Neuron (in vitro differentiated cells): Measurements from ENCODE around the gene QRFP.

ENCODE experiments used
- H2AFZ ChIP-seq: one replicate; pipeline ENCODE4 v1.6.1; 2013; ENCODE audit warnings: low read depth, mild to moderate bottlenecking, inconsistent platforms, low read length, moderate library complexity
- H3K27me3 ChIP-seq: one replicate; pipeline ENCODE4 v1.6.1; 2013; ENCODE audit warnings: low read length; ENCODE audit not compliant: insufficient read depth
- H3K36me3 ChIP-seq: one replicate; pipeline ENCODE4 v1.6.1; 2013; ENCODE audit warnings: low read length; ENCODE audit not compliant: insufficient read depth
- H3K4me1 ChIP-seq: one replicate; pipeline ENCODE4 v1.6.1; 2013; ENCODE audit warnings: low read length; ENCODE audit not compliant: insufficient read depth
- H3K4me3 ChIP-seq: 2 replicates; pipeline ENCODE4 v1.5.1; 2013; ENCODE audit warnings: mild to moderate bottlenecking, low read length, moderate library complexity
- H3K9me3 ChIP-seq: one replicate; pipeline ENCODE4 v1.6.1; 2013; ENCODE audit warnings: low read length

QRFP gene

DNA sequence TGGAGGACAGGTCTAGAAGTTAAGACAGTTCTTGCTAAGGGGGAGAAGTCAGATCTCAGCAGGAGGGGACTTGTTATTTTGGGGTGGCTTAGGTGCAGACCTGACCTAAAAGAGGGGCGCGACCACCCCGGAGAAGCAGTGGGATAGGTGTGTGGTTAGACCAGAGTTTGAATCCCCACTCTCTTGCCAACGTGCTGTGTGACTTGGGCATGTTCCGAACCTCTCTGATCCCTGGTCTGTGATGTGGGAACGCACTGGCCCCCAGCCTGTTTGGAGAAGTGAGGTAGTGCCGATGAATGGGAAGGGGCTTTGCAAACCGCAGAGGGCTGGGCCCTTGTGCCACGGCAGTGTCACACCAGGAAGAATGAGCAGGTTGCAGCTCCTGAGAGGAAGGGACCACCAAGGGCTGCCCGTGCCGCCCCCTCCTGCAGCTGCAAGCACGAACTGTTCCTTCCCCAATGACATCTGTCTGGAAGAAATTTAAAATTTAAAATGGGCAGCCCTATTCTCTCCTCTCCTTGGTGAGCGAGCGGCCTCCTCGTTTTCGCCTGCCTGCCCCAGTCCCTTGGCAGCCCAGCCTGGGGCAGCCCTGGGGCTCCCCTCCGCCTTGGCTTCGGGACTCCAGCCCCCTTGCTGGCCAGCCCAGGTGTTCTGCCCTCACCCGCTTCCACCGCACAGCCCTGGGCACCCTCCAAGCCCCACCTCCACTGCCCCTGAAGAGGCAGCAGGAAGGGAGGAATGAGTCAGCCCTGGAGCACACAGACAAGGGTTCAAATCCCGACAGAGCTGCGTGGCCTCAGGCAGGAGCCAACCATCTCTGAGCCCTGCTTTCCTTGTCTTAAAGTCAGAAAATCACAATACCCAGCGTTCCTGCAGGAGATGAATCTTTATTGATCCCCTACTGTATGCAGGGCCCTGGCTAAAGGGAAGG, 40.8 kb upstream of the QRFP start:
- H2AFZ ChIP-seq = no peak overlapping the region
- peaks cover 12% of the 10 kb centered on the region for H3K4me1 ChIP-seq
- H3K36me3 ChIP-seq = no peaks in the 10 kb centered on the region
- H3K4me3 ChIP-seq = no peak overlapping the region
- H3K9me3 ChIP-seq = no peaks in the 10 kb centered on the region
- peaks cover 70% of the 10 kb centered on the region for H3K27me3 ChIP-seq

DNA sequence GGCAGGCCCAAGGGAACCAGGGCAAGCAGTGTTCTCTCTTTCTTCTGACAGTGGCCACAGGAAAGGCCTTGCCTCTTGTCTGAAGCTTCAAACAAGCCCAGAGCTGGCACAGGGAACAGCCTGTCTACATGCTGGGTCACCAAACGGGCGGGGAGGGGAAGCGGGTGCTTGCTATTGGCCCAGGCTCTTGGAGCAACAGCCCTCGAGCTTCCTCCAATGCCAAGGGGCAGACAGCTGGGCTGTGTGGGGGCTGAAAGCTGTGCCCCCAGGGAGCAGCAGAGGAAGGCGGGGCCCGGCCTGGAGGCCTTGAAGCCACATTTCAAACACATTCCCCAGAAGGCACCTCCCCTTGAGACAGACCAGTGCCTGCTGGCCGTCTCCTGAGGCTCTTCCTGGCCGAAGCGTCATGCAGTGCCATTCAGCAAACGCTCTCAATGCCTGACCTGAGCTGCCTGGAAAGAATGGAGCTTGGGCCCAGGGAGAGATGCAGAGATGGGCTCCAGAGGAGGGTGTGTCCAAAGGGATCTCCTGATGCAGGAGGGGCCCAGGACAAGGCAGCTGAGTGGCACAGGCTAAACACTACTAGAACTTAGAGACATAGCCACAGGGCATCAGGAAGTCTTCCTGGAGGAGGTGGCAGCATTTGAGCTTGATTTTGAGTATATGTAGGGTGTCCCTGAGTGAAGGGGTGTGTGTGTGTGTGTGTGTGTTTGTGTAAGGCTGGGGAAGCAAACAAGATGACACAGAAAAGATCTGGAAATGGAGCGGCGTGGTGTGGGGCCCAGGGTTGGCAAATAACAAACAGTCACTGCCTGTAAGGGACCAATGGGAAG, 39.9 kb upstream of the QRFP start:
- Histone ChIP-seq H3K4me3 (no peak overlapping the region), H3K4me1 (peaks cover 12% of the 10 kb centered on the region), H3K27me3 (peaks cover 70% of the 10 kb centered on the region), H3K36me3 (no peaks in the 10 kb centered on the region), H2AFZ (no peak overlapping the region), H3K9me3 (no peaks in the 10 kb centered on the region)

DNA sequence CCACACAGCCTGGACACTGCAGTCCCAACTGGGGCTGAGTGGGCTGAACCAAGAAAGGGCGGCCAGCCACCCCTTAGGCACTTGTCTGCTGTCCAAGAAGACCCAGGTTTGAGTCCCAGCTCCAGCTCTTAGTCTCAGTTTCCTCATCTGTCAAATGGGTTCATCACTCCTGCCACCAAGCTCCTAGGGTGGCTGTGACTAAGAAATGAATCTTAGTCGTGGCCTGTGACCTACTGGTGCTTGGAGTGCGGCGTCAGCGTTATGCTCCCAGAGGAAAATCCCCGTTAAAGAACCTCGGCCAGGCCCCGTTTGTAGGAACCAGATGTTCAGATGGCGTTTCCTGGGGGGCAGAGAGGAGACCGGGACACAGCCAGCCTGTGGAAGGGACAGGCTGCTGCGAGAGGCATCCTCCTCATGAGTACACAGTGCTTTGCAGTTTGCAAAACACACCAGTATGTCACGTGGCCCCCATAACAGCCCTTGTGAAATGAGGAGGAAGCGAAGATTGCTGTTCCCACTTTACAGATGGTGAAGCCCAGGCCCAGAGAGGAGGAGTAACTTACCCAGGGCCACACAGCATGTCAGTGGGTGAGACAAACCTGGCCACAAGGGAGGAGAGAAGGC, 39.1 kb upstream of the QRFP start:
- no peak overlapping the region for H3K4me3 ChIP-seq
- no peaks in the 10 kb centered on the region for H3K36me3 ChIP-seq
- H3K9me3 ChIP-seq = no peaks in the 10 kb centered on the region
- peaks cover 68% of the 10 kb centered on the region for H3K27me3 ChIP-seq
- no peak overlapping the region for H2AFZ ChIP-seq
- peaks cover 12% of the 10 kb centered on the region for H3K4me1 ChIP-seq

DNA sequence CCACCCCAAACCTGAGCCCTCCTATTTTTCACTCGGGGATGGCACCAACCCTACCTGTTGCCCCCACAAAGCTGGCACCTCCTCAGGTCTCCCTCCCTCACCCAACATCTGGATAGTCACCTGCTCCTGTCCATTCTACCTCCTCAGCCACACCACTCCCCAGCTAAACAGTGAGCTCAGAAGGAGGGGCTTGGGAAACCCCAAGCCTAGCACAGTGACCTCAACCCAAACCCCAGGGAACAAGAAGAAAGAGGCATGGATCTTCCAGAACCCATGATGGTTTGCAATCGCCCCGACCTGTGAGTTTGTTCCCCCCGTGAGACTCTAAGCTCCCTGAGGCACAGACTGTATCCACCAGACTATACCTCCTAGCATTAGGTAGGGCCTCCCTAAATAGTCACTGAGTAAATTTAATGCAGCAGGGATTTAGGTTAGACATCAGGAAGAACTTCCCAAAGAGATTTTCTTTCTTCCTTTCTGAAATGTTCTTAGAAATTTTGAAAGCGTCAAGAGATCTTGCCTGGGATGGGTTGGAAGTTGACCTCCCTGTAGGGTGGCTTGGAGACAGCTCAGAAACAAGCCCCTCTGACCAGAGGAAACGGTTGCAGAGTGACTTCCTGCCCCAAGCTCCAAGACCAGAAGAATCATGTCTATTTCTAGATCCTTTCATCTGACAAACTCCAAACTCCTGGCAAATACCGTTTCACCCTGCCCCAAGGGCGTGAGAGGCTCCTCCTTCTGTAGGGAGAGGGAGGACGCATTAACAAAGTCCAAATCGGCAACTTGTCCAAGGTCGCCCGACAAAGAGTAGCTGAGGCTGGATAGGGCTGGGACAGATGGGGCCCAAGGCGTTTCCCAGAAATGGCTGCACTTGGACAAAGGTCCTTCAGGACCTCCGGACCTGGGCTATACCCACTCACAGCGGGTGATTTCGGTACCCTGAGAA, 38.4 kb upstream of the QRFP start:
- peaks cover 12% of the 10 kb centered on the region for H3K4me1 ChIP-seq
- H3K9me3 ChIP-seq = no peaks in the 10 kb centered on the region
- no peak overlapping the region for H2AFZ ChIP-seq
- peaks cover 68% of the 10 kb centered on the region for H3K27me3 ChIP-seq
- H3K36me3 ChIP-seq = no peaks in the 10 kb centered on the region
- no peak overlapping the region for H3K4me3 ChIP-seq

DNA sequence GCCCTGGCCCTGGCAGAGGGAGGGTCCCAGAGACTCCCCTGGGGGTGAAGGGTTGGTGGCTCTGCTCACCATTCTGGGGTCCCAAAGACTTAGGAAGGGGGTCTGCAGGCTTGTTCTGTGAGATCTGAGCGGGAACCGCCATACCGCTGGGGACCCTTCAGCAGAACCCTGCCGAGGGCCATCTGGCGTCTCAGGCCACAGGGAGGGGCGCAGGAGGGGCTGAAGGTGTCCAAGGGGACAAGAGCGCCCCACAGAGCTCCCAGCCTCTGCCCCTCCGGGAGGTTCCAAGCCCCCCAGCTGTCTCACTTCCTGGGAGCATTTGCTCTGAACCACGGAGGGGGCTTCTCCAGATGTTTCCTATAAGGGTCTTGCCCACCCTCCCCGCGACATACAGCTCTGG, 37.6 kb upstream of the QRFP start:
- peaks cover 12% of the 10 kb centered on the region for H3K4me1 ChIP-seq
- H3K27me3 ChIP-seq = peaks cover 69% of the 10 kb centered on the region
- H3K36me3 ChIP-seq = no peaks in the 10 kb centered on the region
- H3K9me3 ChIP-seq = no peaks in the 10 kb centered on the region
- H2AFZ ChIP-seq = no peak overlapping the region
- H3K4me3 ChIP-seq = no peak overlapping the region

DNA sequence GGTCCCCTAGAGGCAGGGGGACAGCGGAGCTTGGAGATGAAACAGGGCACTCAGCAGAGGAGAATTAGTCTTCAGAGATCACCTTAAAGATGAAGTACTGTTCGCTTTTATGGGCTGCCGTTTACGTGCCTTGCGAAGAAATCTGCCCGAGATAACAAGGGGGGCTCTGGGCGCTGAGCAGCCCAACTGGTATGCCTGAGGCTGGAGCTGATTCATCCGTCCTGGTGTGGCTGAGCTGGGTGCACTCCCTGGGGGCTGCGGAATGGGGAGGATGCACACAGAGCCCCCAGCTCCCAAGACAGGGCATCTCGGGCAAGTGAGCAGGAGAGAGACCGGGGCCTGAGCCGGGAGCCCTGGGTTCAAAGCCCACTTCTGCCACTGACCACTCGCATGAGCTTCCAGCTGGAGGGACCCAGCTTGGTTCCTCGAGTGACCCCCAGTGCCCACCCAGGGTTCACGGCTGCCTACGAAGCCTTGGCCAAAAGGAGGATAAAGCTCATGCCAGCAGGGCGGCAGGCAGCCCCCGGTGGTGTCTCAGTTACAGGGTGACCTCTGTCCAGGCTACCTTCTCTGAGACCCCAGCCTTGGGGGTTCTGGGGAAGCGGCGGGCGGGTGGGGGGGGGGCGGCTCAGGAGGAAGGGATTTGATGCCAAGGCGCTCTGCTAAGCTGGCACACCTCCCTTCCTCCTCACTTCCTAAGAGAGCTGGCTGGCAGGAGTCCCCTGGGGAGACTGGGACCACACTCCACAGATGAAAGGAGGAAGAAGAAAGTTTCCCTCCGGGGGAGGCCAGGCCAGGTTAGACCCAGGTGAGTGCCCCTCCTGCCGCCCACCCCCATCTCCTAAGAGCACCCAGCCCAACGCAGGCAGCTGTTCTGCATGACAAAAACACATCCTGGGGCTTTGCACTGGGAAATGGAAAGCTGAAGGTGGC, 36.8 kb upstream of the QRFP start:
- Histone ChIP-seq H3K9me3 (no peaks in the 10 kb centered on the region), H3K36me3 (no peaks in the 10 kb centered on the region), H3K4me1 (peaks cover 12% of the 10 kb centered on the region), H2AFZ (no peak overlapping the region), H3K4me3 (no peak overlapping the region), H3K27me3 (peaks cover 66% of the 10 kb centered on the region)

DNA sequence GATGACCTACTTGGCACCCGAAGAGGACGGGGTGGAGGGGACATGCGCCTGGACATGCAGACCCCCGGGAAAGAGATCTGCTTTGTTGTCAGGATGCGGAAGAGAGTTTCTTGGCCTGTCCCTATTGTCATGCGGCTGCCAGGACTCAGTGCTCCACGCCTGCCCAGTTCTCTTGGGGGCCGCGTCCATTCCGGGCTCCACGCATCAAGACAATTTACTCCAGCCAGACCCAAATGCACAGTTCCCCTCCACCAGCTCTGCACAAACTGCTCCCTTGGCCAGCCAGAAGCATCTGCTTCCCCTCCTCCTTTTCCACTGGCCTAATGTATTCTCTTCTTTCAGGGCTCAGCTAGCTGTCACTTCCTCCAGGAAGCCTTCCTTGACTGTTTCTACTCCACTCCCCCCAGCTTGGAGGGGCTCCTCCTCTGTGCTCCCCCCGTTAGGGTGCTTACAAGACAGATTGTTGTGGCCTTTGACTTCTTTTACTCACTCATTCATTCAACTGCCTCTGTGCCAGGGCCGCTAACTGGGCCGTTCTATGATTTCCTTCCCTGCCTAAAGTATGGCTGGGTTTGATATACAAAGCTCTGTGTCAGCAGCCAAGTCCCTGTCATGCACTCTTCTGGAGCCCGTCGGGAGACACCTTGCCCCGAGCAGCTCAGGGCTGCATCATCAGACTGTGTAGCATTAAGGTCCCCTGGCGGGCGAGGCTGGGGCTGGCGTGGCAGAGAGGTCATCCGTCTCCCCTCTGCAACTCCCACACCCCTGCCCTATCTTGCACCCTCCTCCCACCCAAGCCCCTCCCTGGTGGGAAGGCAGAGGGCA, 35.9 kb upstream of the QRFP start:
- Histone ChIP-seq H3K4me3 (no peak overlapping the region), H3K4me1 (peaks cover 15% of the 10 kb centered on the region), H3K9me3 (no peaks in the 10 kb centered on the region), H3K27me3 (peaks cover 63% of the 10 kb centered on the region), H2AFZ (no peak overlapping the region), H3K36me3 (no peaks in the 10 kb centered on the region)

DNA sequence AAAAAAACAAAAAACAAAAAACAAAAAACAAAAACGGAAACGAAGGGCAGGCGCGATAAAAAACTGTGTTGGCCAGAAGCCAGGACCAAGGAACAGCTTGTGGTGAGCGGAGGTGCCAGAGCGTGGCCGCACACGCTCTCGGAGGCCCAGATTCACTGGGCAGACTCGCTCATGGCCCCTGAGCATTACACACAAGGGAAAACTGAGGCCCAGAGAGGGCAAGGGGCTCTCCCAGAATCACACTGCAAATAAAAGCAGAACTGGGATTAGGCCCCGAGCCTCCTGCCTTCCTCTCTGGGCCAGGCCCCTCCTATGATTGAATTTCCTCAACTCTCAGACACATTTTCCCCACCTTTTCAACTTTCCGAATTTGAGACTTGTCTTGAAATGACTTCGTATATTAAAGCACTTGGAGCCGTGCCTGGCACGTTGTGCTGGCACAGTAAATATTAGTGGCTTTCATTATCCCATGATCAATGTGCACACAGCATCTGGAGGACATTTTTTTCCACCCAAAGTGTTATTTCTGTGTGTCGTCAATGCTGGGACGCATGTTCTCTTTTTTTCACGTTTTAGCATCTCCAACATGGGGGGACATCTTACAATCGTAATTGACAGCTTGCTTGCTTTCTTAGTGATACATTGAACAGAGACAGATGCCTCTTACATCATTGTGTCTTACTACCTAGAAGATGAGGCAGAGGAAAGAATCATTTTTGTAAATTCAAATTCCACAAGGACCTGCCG, 35.1 kb upstream of the QRFP start:
- Histone ChIP-seq H3K4me3 (no peak overlapping the region), H3K27me3 (peaks cover 59% of the 10 kb centered on the region), H2AFZ (no peak overlapping the region), H3K4me1 (peaks cover 10% of the 10 kb centered on the region), H3K9me3 (no peaks in the 10 kb centered on the region), H3K36me3 (no peaks in the 10 kb centered on the region)

DNA sequence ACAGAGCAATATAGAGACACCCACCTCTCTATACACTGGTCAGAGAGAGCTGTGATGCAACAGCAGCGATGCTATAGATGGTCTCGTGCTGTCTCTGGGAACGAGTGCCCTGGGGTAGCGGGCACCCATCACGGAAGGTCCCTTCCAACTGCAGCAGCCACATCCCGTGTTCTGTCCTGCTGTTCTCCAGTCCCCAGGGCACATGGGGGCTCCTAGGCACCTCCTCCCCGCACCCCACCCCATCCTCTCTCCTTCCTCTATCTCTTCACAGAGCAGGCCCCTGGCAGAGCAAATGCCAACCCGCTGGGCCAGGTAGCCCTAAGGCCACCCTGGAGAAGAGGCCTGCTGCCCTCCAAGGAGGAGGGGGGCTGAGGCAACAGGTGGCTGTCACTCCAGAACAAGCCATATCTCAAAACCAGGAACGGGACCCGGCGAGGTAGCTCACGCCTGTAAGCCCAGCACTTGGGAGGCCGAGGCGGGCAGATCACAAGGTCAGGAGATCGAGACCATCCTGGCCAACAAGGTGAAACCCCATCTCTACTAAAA, 34.3 kb upstream of the QRFP start:
- H3K36me3 ChIP-seq = no peaks in the 10 kb centered on the region
- no peak overlapping the region for H2AFZ ChIP-seq
- no peaks in the 10 kb centered on the region for H3K9me3 ChIP-seq
- H3K4me3 ChIP-seq = no peak overlapping the region
- peaks cover 62% of the 10 kb centered on the region for H3K27me3 ChIP-seq
- peaks cover 3% of the 10 kb centered on the region for H3K4me1 ChIP-seq

DNA sequence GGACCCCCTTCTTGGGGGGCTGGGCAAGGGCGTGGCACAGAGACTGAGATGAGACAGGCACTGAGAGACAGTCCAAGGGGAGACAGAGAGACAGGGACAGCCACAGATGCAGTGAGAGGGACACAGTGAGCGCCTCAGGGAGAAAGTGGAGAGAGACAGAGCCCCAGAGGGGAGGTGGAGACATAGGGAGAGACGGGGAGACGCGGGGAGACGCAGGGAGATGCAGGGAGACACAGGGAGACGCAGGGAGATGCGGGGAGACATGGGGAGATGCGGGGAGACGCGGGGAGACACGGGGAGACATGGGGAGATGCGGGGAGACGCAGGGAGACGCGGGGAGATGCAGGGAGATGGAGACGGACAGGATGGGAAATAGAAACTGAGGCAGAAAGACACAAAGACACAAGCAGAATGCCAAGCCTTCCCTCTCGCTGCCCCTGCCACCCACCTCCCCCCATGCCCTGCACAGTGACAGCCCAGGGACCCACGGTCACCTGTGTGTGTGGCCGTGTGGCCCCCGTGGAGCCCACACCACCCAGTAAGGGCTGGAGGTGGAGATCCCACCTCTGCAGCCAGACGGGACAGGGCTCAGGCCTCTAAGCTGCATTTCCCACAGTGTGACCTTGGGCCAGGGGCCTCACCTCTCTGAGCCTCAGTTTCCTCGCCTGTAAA, 33.7 kb upstream of the QRFP start:
- no peaks in the 10 kb centered on the region for H3K9me3 ChIP-seq
- peaks cover 62% of the 10 kb centered on the region for H3K27me3 ChIP-seq
- H3K36me3 ChIP-seq = no peaks in the 10 kb centered on the region
- no peak overlapping the region for H2AFZ ChIP-seq
- no peak overlapping the region for H3K4me3 ChIP-seq
- peaks cover 2% of the 10 kb centered on the region for H3K4me1 ChIP-seq
